SK-N-SH treated with all-trans-retinoic acid at 6 μM for 48 hours (cell line): ENCODE results near the gene PILRA.

Experiments
- BACH2 ChIP-seq: fragments of 250-450 bp; sonication (Bioruptor Pico); IDR thresholded peaks from 2 replicates; pipeline ENCODE4 v1.9.0; 2021; ENCODE audit warnings: mild to moderate bottlenecking, borderline replicate concordance
- CREB5 ChIP-seq: fragments of 250-450 bp; sonication (Bioruptor Pico); IDR thresholded peaks from 2 replicates; pipeline ENCODE4 v1.5.1; 2020; ENCODE audit warnings: low read depth, mild to moderate bottlenecking, moderate library complexity
- GLIS3 ChIP-seq: fragments of 250-450 bp; sonication (Bioruptor Pico); IDR thresholded peaks from 2 replicates; pipeline ENCODE4 v1.5.0; 2020; ENCODE audit warnings: mild to moderate bottlenecking, moderate library complexity
- OSR1 ChIP-seq: fragments of 250-450 bp; sonication (Bioruptor Pico); IDR thresholded peaks from 2 replicates; pipeline ENCODE4 v1.8.0; 2022; ENCODE audit warnings: moderate library complexity, mild to moderate bottlenecking, inconsistent platforms
- PATZ1 ChIP-seq: fragments of 250-450 bp; sonication (Bioruptor Pico); IDR thresholded peaks from 2 replicates; pipeline ENCODE4 v1.8.0; 2020; ENCODE audit warnings: mild to moderate bottlenecking, moderate library complexity, borderline replicate concordance
- PPARA ChIP-seq: fragments of 250-450 bp; sonication (Bioruptor Pico); IDR thresholded peaks from 2 replicates; pipeline ENCODE4 v1.5.0; 2020; ENCODE audit warnings: mild to moderate bottlenecking, borderline replicate concordance
- TSHZ2 ChIP-seq: fragments of 250-450 bp; sonication (Bioruptor Pico); IDR thresholded peaks from 2 replicates; pipeline ENCODE4 v1.5.0; 2020; ENCODE audit warnings: mild to moderate bottlenecking, moderate library complexity

- TF ChIP-seq PATZ1 (CRISPR knock-in tag) (no peak), BACH2 (CRISPR knock-in tag) (no peak), TSHZ2 (CRISPR knock-in tag) (no peak), GLIS3 (CRISPR knock-in tag) (no peak), PPARA (CRISPR knock-in tag) (no peak), CREB5 (CRISPR knock-in tag) (no peak), OSR1 (no peak)
Observed at GRCh38 chr7:100437150-100438100, 64.1 kb downstream of the PILRA start.
